ENCODE measurements around the gene PPAN.

The PPAN gene

DNA sequence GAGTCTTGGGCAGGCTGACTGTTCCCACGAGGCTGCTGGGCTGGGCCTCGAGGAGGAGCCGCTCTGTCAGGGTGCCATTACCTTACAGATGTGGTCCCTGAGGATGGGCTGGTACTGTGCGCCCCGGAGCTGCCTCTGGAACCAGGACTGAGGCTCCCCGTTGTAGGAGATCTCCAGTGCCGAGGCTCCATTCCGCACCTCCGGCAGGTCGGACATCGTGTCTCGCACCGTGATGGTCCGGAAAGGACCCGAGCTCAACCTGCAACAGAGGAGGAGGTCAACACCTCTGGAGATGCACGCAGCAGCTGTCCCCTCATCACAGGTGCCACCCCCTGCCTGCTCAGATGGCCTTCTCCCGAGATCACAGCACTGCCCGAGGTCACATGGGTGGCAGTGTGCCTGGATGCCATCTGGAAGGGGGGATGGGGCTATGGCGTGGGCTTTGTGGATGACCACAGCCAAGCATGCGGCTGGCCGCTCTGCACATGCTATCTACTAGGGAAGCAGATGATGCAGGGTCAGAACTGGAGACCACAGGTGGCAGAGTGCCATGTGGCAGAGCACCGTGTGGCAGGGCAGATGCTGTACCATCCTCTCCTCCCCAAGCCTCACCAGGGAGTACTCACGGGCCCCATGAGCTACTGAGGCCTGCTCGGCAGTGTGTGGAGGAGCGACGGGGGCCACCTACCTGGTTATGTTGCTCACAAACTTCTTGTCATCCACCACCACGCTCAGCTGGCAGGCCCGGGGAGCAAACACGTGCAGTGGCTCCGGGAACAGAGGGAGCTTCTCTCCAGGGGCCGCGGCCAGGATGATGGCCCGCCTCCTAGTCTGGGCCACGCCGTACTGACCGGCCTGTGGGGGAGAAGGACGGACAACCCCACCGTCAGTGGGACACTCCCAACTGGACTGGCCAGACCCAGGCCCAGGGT lies 31.9 kb downstream of the PPAN start:
- TF ChIP-seq CTCF (IDR thresholded peaks at IDR 0.05; ENCODE audit: low read depth, low read length), result no peak
- H3K27ac ChIP-seq, result no peak overlapping the region
- no peak overlapping the region for H3K4me3 ChIP-seq (ENCODE audit: low read depth, low read length)
- no peaks in the 10 kb centered on the region for H3K27me3 ChIP-seq (ENCODE audit: insufficient read depth, low read depth, severe bottlenecking)
- DNase-seq, result no peak
- peaks cover 100% of the 10 kb centered on the region for H3K36me3 ChIP-seq
- H3K9me3 ChIP-seq (ENCODE audit: severe bottlenecking), result no peaks in the 10 kb centered on the region

DNA sequence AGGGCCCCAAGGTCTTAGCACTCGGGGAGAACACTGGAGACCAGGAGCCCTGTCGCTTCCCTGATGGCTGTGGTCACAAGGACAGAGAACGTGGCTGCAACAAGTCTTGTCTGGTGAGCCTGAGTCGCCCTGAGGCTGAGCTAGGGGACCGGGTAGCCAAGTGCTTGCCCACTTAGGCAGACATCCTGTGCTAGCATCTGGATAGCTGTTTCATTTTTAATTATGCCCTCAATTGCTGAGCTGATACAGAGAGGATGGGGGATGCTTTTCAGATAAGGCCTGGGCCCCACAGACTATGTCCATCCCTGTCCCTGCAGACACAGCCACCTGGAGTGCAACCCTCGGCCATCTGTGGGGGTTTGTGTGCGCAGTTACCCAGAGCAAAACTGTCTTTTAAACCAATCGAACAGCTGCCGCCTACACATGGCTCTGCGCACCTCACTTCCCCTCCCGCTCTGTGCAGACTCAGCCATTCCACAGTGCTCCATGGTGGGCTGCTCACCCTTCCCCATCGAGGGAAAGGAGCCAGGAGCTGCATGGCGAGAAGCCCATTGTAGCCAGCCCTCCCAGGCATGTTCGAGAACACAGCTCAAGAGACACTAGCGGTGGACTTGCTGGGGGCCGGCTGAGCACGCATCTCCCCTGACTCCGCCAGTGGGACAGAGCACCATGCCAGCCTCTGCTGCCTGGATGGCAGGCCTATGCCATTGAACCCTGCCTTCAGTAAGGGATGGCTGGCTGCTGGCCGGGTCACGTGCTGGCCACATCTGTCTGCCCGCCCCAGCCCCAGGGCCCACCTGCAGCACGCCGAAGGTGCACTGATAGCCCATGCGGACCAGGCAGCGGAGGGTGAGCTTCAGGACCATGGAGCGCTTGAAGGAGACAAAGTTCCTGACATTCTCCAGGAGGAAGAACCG lies 33.0 kb downstream of the PPAN start:
- peaks cover 100% of the 10 kb centered on the region for H3K36me3 ChIP-seq
- H3K27me3 ChIP-seq (ENCODE audit: insufficient read depth, low read depth, severe bottlenecking), result no peaks in the 10 kb centered on the region
- DNase-seq, result no peak
- no peak for TF ChIP-seq CTCF (IDR thresholded peaks at IDR 0.05; ENCODE audit: low read depth, low read length)
- no peaks in the 10 kb centered on the region for H3K9me3 ChIP-seq (ENCODE audit: severe bottlenecking)
- H3K4me3 ChIP-seq (ENCODE audit: low read depth, low read length), result no peak overlapping the region
- no peak overlapping the region for H3K27ac ChIP-seq

GRCh38 chr19:10139952-10140351 lies 33.8 kb downstream of the PPAN start:
- Histone ChIP-seq H3K9me3 (ENCODE audit: severe bottlenecking) (no peaks in the 10 kb centered on the region), H3K36me3 (peaks cover 100% of the 10 kb centered on the region)
- DNase-seq, result no peak

GRCh38 chr19:10141479-10141878 lies 35.3 kb downstream of the PPAN start:
- Histone ChIP-seq H3K9me3 (ENCODE audit: severe bottlenecking) (no peaks in the 10 kb centered on the region), H3K4me3 (ENCODE audit: low read depth, low read length) (no peak overlapping the region), H3K27ac (no peak overlapping the region), H3K36me3 (peaks cover 100% of the 10 kb centered on the region), H3K27me3 (ENCODE audit: insufficient read depth, low read depth, severe bottlenecking) (no peaks in the 10 kb centered on the region)
- no peak for DNase-seq
- TF ChIP-seq CTCF (IDR thresholded peaks at IDR 0.05; ENCODE audit: low read depth, low read length), result no peak

More at GRCh38 chr19:10139952-10140351, 33.8 kb downstream of the PPAN start:
- Histone ChIP-seq H3K27me3 (ENCODE audit: insufficient read depth, low read depth, severe bottlenecking) (no peaks in the 10 kb centered on the region), H3K27ac (no peak overlapping the region), H3K4me3 (ENCODE audit: low read depth, low read length) (no peak overlapping the region)
- TF ChIP-seq CTCF (IDR thresholded peaks at IDR 0.05; ENCODE audit: low read depth, low read length), result no peak

DNA sequence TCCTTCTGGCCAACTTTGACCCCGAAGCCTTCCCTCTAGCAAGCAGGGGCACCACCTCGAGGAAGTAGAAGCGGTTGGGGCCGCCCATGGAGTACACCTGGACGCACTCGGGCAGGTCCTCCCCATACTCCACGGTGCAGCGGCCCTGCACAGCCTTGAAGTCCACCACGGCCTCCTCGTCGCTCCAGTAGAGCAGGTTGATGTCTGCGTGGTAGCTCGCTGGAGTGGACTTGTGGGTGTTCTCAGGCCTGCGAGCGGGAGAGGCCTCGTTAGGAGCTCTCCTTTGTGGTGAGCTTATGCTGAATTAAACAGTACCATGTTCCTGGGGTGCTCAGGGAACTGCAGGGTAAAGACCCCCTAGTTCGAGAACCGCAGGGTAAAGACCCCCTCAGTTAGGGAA lies 35.8 kb downstream of the PPAN start:
- H3K9me3 ChIP-seq (ENCODE audit: severe bottlenecking), result no peaks in the 10 kb centered on the region
- no peak for DNase-seq
- no peaks in the 10 kb centered on the region for H3K27me3 ChIP-seq (ENCODE audit: insufficient read depth, low read depth, severe bottlenecking)
- peaks cover 100% of the 10 kb centered on the region for H3K36me3 ChIP-seq
- no peak overlapping the region for H3K27ac ChIP-seq
- H3K4me3 ChIP-seq (ENCODE audit: low read depth, low read length), result no peak overlapping the region
- TF ChIP-seq CTCF (IDR thresholded peaks at IDR 0.05; ENCODE audit: low read depth, low read length), result no peak

All from WERI-Rb-1 (cell line).